Left lung (tissue), 10 donors: ENCODE results near the gene APBA2. TPM values are rescaled to one million over a fixed set of nuclear protein-coding genes. Genes with fewer than 3 reads are reported as not detected.

ENCODE experiments used
- ATAC-seq: fragments of 200-7000 bp; cut with Tn5 transposase; one replicate; pipeline ENCODE4 v1.9.1; 2020; ENCODE audit warnings: moderate library complexity
- DNase-seq, 4 donors: peaks; one replicate each; pipeline ENCODE4 v3.0.0-alpha.2; 2013 to 2020
- H3K27ac ChIP-seq, 2 donors: fragments of 200-600 bp; sonication (generic) in 1 of 2; one replicate each; pipeline versions ENCODE4 v1.5.0 to v1.8.0; 2020 to 2021
- H3K27me3 ChIP-seq, 2 donors: fragments of 200-600 bp; sonication (generic) in 1 of 2; one replicate each; pipeline versions ENCODE4 v1.5.0 to v1.8.0; 2020 to 2021
- H3K36me3 ChIP-seq, 2 donors: fragments of 200-600 bp; sonication (generic) in 1 of 2; one replicate each; pipeline versions ENCODE4 v1.5.0 to v1.8.0; 2020 to 2021
- H3K4me1 ChIP-seq, 2 donors: fragments of 200-600 bp; one replicate each; pipeline ENCODE4 v1.8.0; 2021
- H3K4me3 ChIP-seq, 2 donors: fragments of 200-600 bp; sonication (generic) in 1 of 2; one replicate each; pipeline versions ENCODE4 v1.5.0 to v1.8.0; 2020 to 2021; ENCODE audit warnings: mild to moderate bottlenecking in 1 of 2
- H3K9me3 ChIP-seq, 2 donors: fragments of 200-600 bp; sonication (generic) in 1 of 2; one replicate each; pipeline versions ENCODE4 v1.5.0 to v1.8.0; 2020 to 2021
- intact Hi-C, 2 donors: fragments of 100-400 bp; cut with DNase I; formaldehyde crosslinking; loops; one replicate each; pipeline versions ENCODE4 v1.11.2 to v1.14.2; 2022
- polyA plus RNA-seq, 6 donors: library from polyadenylated mRNA; unstranded; fragments of 120-200 nt; gene quantifications; one replicate each; pipeline ENCODE4 v1.2.1, GENCODE V29; 2013; ENCODE audit not compliant: insufficient read length in 6 of 6
- total RNA-seq, 2 donors: library from RNA; stranded (reverse); fragmentation: NEBNext Ultra II Directional; extraction: Animal tissue kit (Norgen Biotek cat#: 25700); gene quantifications; one replicate each; pipeline ENCODE4 v1.2.1, GENCODE V29; 2021
- TF ChIP-seq, protein P1 (sequence below), 2 donors: fragments of 200-600 bp; sonication (generic) in 1 of 2; IDR thresholded peaks; one replicate each; pipeline versions ENCODE4 v1.5.0 to v1.8.0; 2021; ENCODE audit warnings: antibody characterized with exemption in 2 of 2
- donor health status: DM: no; HTN: yes; CAD: no.
- donor health status: DM: no; HTN: no; CAD: no.

Gene APBA2
- total and polyA plus RNA-seq, 8 donors, result 3.9 to 18.4 (median 11.1) TPM

DNA sequence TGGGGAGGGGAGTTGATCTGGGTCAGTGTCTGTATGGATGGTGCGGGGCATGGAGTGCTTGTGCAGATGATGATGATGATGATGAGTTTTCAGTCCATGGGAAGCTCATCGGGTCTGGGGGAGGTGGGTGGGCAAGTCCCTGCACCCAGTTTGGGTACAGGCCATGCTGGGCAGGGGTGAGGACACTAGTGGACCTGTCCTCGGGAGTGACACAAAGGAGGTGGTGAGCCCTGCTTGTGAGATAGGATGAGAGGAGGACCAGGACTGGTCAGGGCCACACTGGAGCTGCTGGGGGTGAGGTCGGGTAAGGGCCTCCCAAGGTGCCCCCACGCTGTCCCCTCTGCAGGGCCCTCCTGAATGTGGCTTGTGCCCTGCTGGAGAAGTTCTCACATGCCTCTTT, 177.9 kb downstream of the APBA2 start:
- DNase-seq, result no peak
- Histone ChIP-seq H3K36me3 (no peaks in the 10 kb centered on the region), H3K9me3 (no peaks in the 10 kb centered on the region), H3K27me3 (no peaks in the 10 kb centered on the region), H3K4me1 (no peaks in the 10 kb centered on the region), H3K4me3 (no peak overlapping the region), H3K27ac (no peak overlapping the region)
- intact Hi-C loops, result no loop called here
- TF ChIP-seq, protein P1, sequence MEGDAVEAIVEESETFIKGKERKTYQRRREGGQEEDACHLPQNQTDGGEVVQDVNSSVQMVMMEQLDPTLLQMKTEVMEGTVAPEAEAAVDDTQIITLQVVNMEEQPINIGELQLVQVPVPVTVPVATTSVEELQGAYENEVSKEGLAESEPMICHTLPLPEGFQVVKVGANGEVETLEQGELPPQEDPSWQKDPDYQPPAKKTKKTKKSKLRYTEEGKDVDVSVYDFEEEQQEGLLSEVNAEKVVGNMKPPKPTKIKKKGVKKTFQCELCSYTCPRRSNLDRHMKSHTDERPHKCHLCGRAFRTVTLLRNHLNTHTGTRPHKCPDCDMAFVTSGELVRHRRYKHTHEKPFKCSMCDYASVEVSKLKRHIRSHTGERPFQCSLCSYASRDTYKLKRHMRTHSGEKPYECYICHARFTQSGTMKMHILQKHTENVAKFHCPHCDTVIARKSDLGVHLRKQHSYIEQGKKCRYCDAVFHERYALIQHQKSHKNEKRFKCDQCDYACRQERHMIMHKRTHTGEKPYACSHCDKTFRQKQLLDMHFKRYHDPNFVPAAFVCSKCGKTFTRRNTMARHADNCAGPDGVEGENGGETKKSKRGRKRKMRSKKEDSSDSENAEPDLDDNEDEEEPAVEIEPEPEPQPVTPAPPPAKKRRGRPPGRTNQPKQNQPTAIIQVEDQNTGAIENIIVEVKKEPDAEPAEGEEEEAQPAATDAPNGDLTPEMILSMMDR (IDR thresholded peaks at IDR 0.05), result no peak
- no peak for ATAC-seq

GRCh38 chr15:29064290-29064689, 178.5 kb downstream of the APBA2 start:
- DNase-seq (no peak), ATAC-seq (no peak)
- TF ChIP-seq, protein P1 (IDR thresholded peaks at IDR 0.05), result no peak
- no peak overlapping the region for H3K27ac ChIP-seq
- H3K4me1 ChIP-seq, result no peaks in the 10 kb centered on the region
- H3K9me3 ChIP-seq, result peaks cover 0 to 2% of the 10 kb centered on the region in 2 donors
- H3K4me3 ChIP-seq, result no peak overlapping the region
- H3K36me3 ChIP-seq, result no peaks in the 10 kb centered on the region
- intact Hi-C loops, result no loop called here
- H3K27me3 ChIP-seq, result no peaks in the 10 kb centered on the region

- Histone ChIP-seq H3K9me3 (peaks cover 0 to 7% of the 10 kb centered on the region in 2 donors), H3K27ac (no peak overlapping the region), H3K36me3 (no peaks in the 10 kb centered on the region), H3K4me1 (no peaks in the 10 kb centered on the region), H3K4me3 (no peak overlapping the region), H3K27me3 (no peaks in the 10 kb centered on the region)
- DNase-seq, result no peak
- intact Hi-C loops, result no loop called here
- ATAC-seq, result no peak
- TF ChIP-seq, protein P1 (IDR thresholded peaks at IDR 0.05), result no peak
Observed at GRCh38 chr15:29064731-29065130, 179.0 kb downstream of the APBA2 start.

DNA sequence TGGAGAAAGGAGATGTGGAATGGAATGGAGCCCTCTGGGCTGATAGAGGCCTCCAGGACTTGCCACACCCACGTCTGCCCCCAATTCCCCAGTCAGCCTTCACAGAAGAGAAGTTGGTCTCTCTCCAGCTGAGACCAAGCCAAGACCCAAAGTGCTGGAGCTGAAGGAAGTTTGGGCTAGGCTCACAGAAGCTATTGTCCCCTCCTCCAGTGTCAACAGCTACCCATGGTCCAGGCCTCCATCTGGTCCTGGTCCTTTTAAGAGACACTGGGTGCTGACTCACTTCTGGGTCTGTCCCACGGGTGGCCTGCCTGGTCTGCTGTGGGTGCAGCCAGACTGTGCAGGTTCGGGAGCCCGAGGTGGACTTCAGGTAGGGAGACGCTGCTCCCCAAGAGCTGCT, 179.8 kb downstream of the APBA2 start:
- DNase-seq, result no peak
- Histone ChIP-seq H3K4me1 (no peaks in the 10 kb centered on the region), H3K36me3 (no peaks in the 10 kb centered on the region), H3K27ac (no peak overlapping the region), H3K4me3 (no peak overlapping the region), H3K9me3 (peaks cover 0 to 7% of the 10 kb centered on the region in 2 donors), H3K27me3 (no peaks in the 10 kb centered on the region)
- intact Hi-C loops, result no loop called here
- TF ChIP-seq, protein P1 (IDR thresholded peaks at IDR 0.05), result no peak
- no peak for ATAC-seq

DNA sequence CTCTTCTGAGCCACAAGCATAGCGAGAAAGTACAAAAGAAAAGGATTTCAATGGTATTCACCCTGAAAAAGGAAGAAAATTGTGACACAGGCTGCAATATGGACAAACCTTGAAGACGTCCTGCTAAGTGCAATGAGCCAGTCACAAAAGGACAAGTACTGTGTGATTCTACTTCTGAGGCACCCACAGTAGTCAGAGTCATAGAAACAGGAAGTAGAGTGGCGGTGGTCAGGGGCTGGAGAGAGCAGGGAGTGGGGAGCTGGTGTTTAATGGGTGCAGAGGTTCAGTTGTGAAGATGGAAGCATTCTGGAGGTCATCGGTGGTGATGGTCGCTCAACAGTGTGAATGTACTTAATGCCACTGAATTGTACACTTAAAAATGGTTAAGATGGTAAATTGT, 180.5 kb downstream of the APBA2 start:
- intact Hi-C loops, result no loop called here
- Histone ChIP-seq H3K36me3 (no peaks in the 10 kb centered on the region), H3K4me1 (no peaks in the 10 kb centered on the region), H3K27me3 (no peaks in the 10 kb centered on the region), H3K9me3 (peaks cover 0 to 7% of the 10 kb centered on the region in 2 donors), H3K4me3 (no peak overlapping the region), H3K27ac (no peak overlapping the region)
- TF ChIP-seq, protein P1 (IDR thresholded peaks at IDR 0.05), result no peak
- ATAC-seq, result no peak
- DNase-seq, result no peak
